Measurements from ENCODE around the gene CHRDL2.

DNA sequence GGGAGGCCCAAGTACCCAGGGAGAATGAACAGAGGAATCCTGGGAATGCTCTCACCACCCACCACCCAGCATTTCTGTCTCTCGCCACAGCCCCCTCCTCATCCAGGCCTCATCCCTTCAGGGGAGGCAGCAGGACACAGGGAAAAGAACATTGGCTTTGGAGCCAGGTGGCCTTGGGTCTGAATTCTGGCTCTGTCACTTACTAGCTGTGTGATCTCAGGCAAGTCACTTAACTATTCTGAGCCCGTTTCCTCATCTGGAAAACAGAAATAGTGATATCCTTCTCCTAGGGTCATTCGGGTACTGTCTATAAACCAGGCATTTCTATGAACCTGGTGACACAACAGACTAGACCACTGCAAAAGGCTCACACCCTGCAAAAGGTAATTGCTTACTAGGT lies 22.1 kb downstream of the CHRDL2 start:
- TF ChIP-seq ZNF274 (IDR thresholded peaks at IDR 0.05; ENCODE audit: low read depth, low read length) (no peak), YY1 (IDR thresholded peaks at IDR 0.05; ENCODE audit: insufficient read depth, insufficient read length) (no peak), SUZ12 (IDR thresholded peaks at IDR 0.05; ENCODE audit: extremely low read depth, insufficient read depth, insufficient read length) (no peak)

All from NT2/D1 (cell line).